Hepatocyte (in vitro differentiated cells): ENCODE data around the gene ABLIM1. TPM values are rescaled to one million over a fixed set of nuclear protein-coding genes. Genes with fewer than 3 reads are reported as not detected.
A peak's percentile ranks its signal among the peaks of the same experiment; 100 is the strongest.

Experiments used
- DNase-seq: peaks from one replicate; pipeline ENCODE4 v3.0.0-alpha.2; 2016; ENCODE audit warnings: low spot score
- H2AFZ ChIP-seq: fragments of 200-600 bp; sonication (generic); 2 replicates; pipeline ENCODE4 v1.6.0; 2016; ENCODE audit warnings: antibody characterized with exemption, mild to moderate bottlenecking
- H3K27ac ChIP-seq: fragments of 200-600 bp; sonication (generic); 2 replicates; pipeline ENCODE4 v1.5.1; 2016; ENCODE audit warnings: mild to moderate bottlenecking
- H3K27me3 ChIP-seq: fragments of 200-600 bp; sonication (generic); 2 replicates; pipeline ENCODE4 v1.6.1; 2016
- H3K36me3 ChIP-seq: fragments of 200-600 bp; sonication (generic); replicated peaks from 2 replicates; pipeline ENCODE4 v1.5.1; 2016; ENCODE audit warnings: low read depth; ENCODE audit not compliant: insufficient read depth
- H3K4me1 ChIP-seq: fragments of 200-600 bp; sonication (generic); 2 replicates; pipeline ENCODE4 v1.5.1; 2016; ENCODE audit warnings: mild to moderate bottlenecking, moderate library complexity; ENCODE audit not compliant: insufficient read depth
- H3K4me2 ChIP-seq: fragments of 200-600 bp; sonication (generic); 2 replicates; pipeline ENCODE4 v1.6.0; 2016
- H3K4me3 ChIP-seq: fragments of 200-600 bp; sonication (generic); 2 replicates; pipeline ENCODE4 v1.5.1; 2016; ENCODE audit warnings: mild to moderate bottlenecking
- H3K79me2 ChIP-seq: fragments of 200-600 bp; sonication (generic); 2 replicates; pipeline ENCODE4 v1.6.0; 2017; ENCODE audit warnings: mild to moderate bottlenecking
- H3K9me2 ChIP-seq: fragments of 200-600 bp; sonication (generic); replicated peaks from 2 replicates; pipeline ENCODE4 v1.6.0; 2017; ENCODE audit warnings: mild to moderate bottlenecking; ENCODE audit not compliant: insufficient read depth
- H3K9me3 ChIP-seq: fragments of 200-600 bp; sonication (generic); 2 replicates; pipeline ENCODE4 v1.5.1; 2016; ENCODE audit warnings: low read depth, mild to moderate bottlenecking
- H4K20me1 ChIP-seq: fragments of 200-600 bp; sonication (generic); 2 replicates; pipeline ENCODE4 v1.6.0; 2016; ENCODE audit warnings: mild to moderate bottlenecking; ENCODE audit not compliant: insufficient read depth, poor library complexity, severe bottlenecking
- CTCF ChIP-seq: fragments of 200-600 bp; sonication (generic); IDR thresholded peaks from 2 replicates; pipeline ENCODE4 v1.5.1; 2016; ENCODE audit warnings: antibody characterized with exemption, mild to moderate bottlenecking; ENCODE audit not compliant: poor library complexity
- EZH2 ChIP-seq: fragments of 200-600 bp; sonication (generic); IDR thresholded peaks from 2 replicates; pipeline ENCODE4 v1.6.1; 2016; ENCODE audit warnings: antibody characterized with exemption, mild to moderate bottlenecking, borderline replicate concordance
- EZH2phosphoT487 ChIP-seq: fragments of 200-600 bp; sonication (generic); IDR thresholded peaks from one replicate; pipeline ENCODE4 v1.6.1; 2018; ENCODE audit warnings: antibody characterized with exemption, mild to moderate bottlenecking, low read depth, moderate library complexity; ENCODE audit not compliant: unreplicated experiment, severe bottlenecking
- WGBS: methylation state at CpG from one replicate; pipeline ENCODE4 v1.1.6; 2016; ENCODE audit warnings: low lambda C conversion rate; ENCODE audit errors: missing lambda C conversion rate; 5-methylcytosine and 5-hydroxymethylcytosine counted together
- polyA plus RNA-seq: library from polyadenylated mRNA; unstranded; fragments of >200 nt; fragmentation: Nextera tagmentation; extraction: Ambion mirVana; gene quantifications from 2 replicates; pipeline ENCODE4 v1.2.1, GENCODE V29; 2016
- total RNA-seq: library from RNA; depleted of rRNA; stranded (reverse); fragments of >200 nt; gene quantifications from 2 replicates; pipeline ENCODE4 v1.2.3, GENCODE V29; 2014

ABLIM1 gene
- total and polyA plus RNA-seq, 2 experiments from 2014 or later: 20.8 to 31.6 TPM

GRCh38 chr10:114552050-114552449, 106.0 kb downstream of the ABLIM1 start:
- peaks cover 8% of the 10 kb centered on the region for H3K4me1 ChIP-seq
- DNase-seq: peak; percentile 41
- peak overlapping the region; percentile 64 for H3K27ac ChIP-seq

GRCh38 chr10:114551636-114551972, 106.5 kb downstream of the ABLIM1 start:
- DNase-seq: no peak
- H2AFZ ChIP-seq: no peak overlapping the region
- H3K9me2 ChIP-seq: no peaks in the 10 kb centered on the region
- TF ChIP-seq EZH2 (no peak), EZH2phosphoT487 (no peak), CTCF (no peak)
- no peaks in the 10 kb centered on the region for H3K79me2 ChIP-seq
- H3K36me3 ChIP-seq: no peaks in the 10 kb centered on the region
- H3K4me3 ChIP-seq: no peak overlapping the region
- 70% methylated on average over 3 of the region's 3 CpGs for WGBS
- peak overlapping the region; percentile 64 for H3K27ac ChIP-seq
- no peaks in the 10 kb centered on the region for H3K9me3 ChIP-seq
- H3K4me2 ChIP-seq: peak overlapping the region; percentile 35
- no peaks in the 10 kb centered on the region for H4K20me1 ChIP-seq
- H3K27me3 ChIP-seq: no peaks in the 10 kb centered on the region
- H3K4me1 ChIP-seq: peaks cover 8% of the 10 kb centered on the region

More at GRCh38 chr10:114552050-114552449, 106.0 kb downstream of the ABLIM1 start:
- H3K79me2 ChIP-seq: no peaks in the 10 kb centered on the region
- H3K27me3 ChIP-seq: no peaks in the 10 kb centered on the region
- no peaks in the 10 kb centered on the region for H4K20me1 ChIP-seq
- H3K4me2 ChIP-seq: peak overlapping the region; percentile 35
- no peaks in the 10 kb centered on the region for H3K36me3 ChIP-seq
- H2AFZ ChIP-seq: no peak overlapping the region
- no peaks in the 10 kb centered on the region for H3K9me3 ChIP-seq
- no peak for TF ChIP-seq EZH2phosphoT487
- TF ChIP-seq CTCF: no peak
- no peak for TF ChIP-seq EZH2
- 69% methylated on average over 5 of the region's 5 CpGs for WGBS
- H3K9me2 ChIP-seq: no peaks in the 10 kb centered on the region
- no peak overlapping the region for H3K4me3 ChIP-seq

DNA sequence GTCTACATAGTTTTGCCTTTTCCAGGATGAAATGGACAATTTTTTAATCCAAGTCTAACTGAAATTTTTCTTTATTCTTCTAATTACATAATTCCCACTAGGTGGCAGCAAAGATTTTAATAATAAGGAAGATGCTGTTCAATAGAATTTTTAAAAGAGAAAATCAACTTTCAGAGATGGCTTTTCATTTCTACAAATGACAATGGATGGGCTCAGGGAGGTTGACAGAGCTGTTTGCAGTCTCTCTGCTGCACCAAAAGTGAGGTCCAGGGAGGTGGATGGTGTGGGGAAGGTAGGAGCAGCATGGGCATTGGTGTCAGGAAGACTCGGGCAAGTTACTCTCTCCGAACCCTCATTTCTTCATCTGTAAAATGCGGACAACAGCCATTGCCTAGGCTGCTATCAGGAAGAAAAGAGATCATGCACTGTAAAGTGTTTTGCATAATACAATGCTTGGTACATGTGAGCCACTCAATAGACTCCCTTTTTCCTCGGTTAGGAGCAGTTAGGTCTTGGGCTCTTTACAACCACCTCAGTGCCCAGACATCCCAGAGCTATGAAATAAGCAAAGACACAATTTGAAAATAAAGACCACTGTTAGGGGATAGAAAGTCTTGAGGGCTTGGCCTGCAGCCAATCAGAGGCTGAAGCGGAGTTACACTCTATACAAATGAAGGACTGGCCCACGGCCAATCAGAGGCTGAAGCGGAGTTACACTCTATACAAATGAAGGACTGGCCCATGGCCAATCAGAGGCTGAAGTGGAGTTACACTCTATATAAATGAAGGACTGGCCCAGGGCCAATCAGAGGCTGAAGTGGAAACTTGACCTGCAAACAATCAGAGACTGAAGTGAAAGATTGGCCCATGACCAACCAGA, 107.1 kb downstream of the ABLIM1 start:
- Histone ChIP-seq H3K36me3 (no peaks in the 10 kb centered on the region), H3K27me3 (no peaks in the 10 kb centered on the region), H3K4me2 (peak overlapping the region; percentile 35), H3K27ac (peak overlapping the region; percentile 64), H3K79me2 (no peaks in the 10 kb centered on the region), H3K9me2 (no peaks in the 10 kb centered on the region), H4K20me1 (no peaks in the 10 kb centered on the region), H3K4me1 (peaks cover 8% of the 10 kb centered on the region), H3K9me3 (no peaks in the 10 kb centered on the region), H2AFZ (no peak overlapping the region), H3K4me3 (no peak overlapping the region)
- peak; percentile 66 for TF ChIP-seq CTCF
- TF ChIP-seq EZH2: no peak
- peak; percentile 78 for DNase-seq
- WGBS: 77% methylated on average over 7 of the region's 7 CpGs
